ENCODE measurements around the gene COL5A3.
"Not testable (repeated sequence)": the region's sequence is repeated elsewhere in the genome, so short reads cannot be mapped to it uniquely, and the experiment has no call there.

The COL5A3 gene

DNA sequence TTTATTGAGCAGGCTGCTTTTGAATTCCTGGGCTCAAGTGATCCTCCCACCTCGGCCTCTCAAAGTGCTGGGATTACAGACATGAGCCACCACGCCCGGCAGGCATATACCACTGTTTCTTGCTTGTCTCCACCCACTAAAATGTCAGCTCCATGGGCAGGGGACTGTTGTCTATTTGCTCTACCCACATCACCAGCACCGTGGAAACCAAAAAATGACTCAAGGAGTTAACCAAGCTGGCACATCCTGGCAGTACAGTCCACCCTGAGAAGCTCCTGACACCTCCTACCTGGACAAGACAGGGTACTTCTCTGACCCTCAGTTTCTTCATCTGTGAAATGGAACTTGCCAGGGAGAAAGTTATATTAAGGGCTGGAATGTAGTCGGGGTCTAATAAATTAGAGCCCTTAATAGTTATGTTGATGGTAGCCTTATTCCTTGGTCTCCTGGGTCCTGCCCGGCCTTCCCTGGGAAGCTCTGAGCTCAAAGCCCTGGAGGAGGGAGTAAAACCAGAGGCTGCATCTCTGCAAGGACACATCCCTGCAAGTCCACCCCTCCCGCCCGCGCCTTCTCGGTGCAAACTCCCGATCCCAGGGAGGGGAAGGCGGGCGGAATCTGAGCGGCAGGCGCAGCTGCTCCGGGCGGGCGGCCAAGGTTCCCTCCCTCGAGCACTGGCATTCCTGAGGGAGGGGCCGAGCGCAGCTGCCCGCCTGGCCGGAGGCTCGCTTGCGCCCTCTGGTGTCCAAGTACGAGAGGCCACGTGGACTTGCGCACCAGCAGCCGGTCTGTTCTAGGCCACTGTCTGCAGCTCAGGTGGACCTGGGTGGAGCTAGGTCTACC is 17.1 kb upstream of the COL5A3 start:
- Histone ChIP-seq H3K9me3 (ENCODE audit: control insufficient read depth, low read length) (no peaks in the 10 kb centered on the region), H3K36me3 (ENCODE audit: control insufficient read depth, insufficient read depth, low read length) (no peaks in the 10 kb centered on the region), H3K4me3 (ENCODE audit: insufficient read depth, low read depth, low read length) (no peak overlapping the region), H3K27ac (ENCODE audit: insufficient read depth, low read depth, low read length, poor library complexity, severe bottlenecking) (no peak overlapping the region), H3K27me3 (ENCODE audit: control insufficient read depth, insufficient read depth, low read length, poor library complexity, severe bottlenecking) (no peaks in the 10 kb centered on the region), H3K4me1 (ENCODE audit: control insufficient read depth, insufficient read depth, low read length) (no peaks in the 10 kb centered on the region)
- 14% methylated on average over 29 of the region's 29 CpGs for WGBS, 2 experiments

GRCh38 chr19:10026744-10027143 is 16.4 kb upstream of the COL5A3 start:
- H3K9me3 ChIP-seq (ENCODE audit: control insufficient read depth, low read length), result no peaks in the 10 kb centered on the region
- WGBS, 2 experiments, result 91 to 93% methylated on average over 3 of the region's 3 CpGs
- H3K4me1 ChIP-seq (ENCODE audit: control insufficient read depth, insufficient read depth, low read length), result no peaks in the 10 kb centered on the region
- H3K27me3 ChIP-seq (ENCODE audit: control insufficient read depth, insufficient read depth, low read length, poor library complexity, severe bottlenecking), result no peaks in the 10 kb centered on the region
- no peak overlapping the region for H3K27ac ChIP-seq (ENCODE audit: insufficient read depth, low read depth, low read length, poor library complexity, severe bottlenecking)
- no peak overlapping the region for H3K4me3 ChIP-seq (ENCODE audit: insufficient read depth, low read depth, low read length)
- H3K36me3 ChIP-seq (ENCODE audit: control insufficient read depth, insufficient read depth, low read length), result no peaks in the 10 kb centered on the region

DNA sequence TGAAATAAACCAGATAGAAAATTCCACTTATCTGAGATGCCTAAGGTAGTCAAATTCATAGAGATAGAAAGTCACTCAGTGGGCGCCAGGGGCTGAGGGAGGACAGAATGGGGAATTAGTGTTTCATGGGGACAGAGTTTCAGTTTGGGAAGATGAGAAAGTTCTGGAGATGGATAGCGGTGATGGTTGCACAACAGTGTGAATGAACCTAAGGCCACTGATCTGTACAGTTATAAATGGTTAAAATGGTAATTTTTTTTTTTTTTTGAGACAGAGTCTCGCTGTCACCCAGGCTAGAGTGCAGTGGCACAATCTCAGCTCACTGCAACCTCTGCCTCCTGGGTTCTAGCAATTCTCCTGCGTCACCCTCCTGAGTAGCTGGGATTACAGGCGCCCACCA is 12.8 kb upstream of the COL5A3 start:
- not testable (repeated sequence) for H3K36me3 ChIP-seq (ENCODE audit: control insufficient read depth, insufficient read depth, low read length); H3K9me3 ChIP-seq (ENCODE audit: control insufficient read depth, low read length); H3K27me3 ChIP-seq (ENCODE audit: control insufficient read depth, insufficient read depth, low read length, poor library complexity, severe bottlenecking); H3K4me1 ChIP-seq (ENCODE audit: control insufficient read depth, insufficient read depth, low read length); H3K27ac ChIP-seq (ENCODE audit: insufficient read depth, low read depth, low read length, poor library complexity, severe bottlenecking); H3K4me3 ChIP-seq (ENCODE audit: insufficient read depth, low read depth, low read length)
- 90 to 97% methylated on average over 5 of the region's 5 CpGs for WGBS, 2 experiments

GRCh38 chr19:10021863-10022262 is 11.6 kb upstream of the COL5A3 start:
- Histone ChIP-seq H3K27ac (ENCODE audit: insufficient read depth, low read depth, low read length, poor library complexity, severe bottlenecking) (no peak overlapping the region), H3K36me3 (ENCODE audit: control insufficient read depth, insufficient read depth, low read length) (no peaks in the 10 kb centered on the region)
- 82 to 93% methylated on average over 2 of the region's 2 CpGs for WGBS, 2 experiments

GRCh38 chr19:10021446-10021845 is 11.1 kb upstream of the COL5A3 start:
- no peaks in the 10 kb centered on the region for H3K36me3 ChIP-seq (ENCODE audit: control insufficient read depth, insufficient read depth, low read length)
- H3K4me3 ChIP-seq (ENCODE audit: insufficient read depth, low read depth, low read length), result no peak overlapping the region
- H3K4me1 ChIP-seq (ENCODE audit: control insufficient read depth, insufficient read depth, low read length), result no peaks in the 10 kb centered on the region
- H3K9me3 ChIP-seq (ENCODE audit: control insufficient read depth, low read length), result no peaks in the 10 kb centered on the region
- H3K27ac ChIP-seq (ENCODE audit: insufficient read depth, low read depth, low read length, poor library complexity, severe bottlenecking), result no peak overlapping the region
- H3K27me3 ChIP-seq (ENCODE audit: control insufficient read depth, insufficient read depth, low read length, poor library complexity, severe bottlenecking), result no peaks in the 10 kb centered on the region
- WGBS, 2 experiments, result 93% methylated on average over 23 of the region's 23 CpGs

More at GRCh38 chr19:10021863-10022262, 11.6 kb upstream of the COL5A3 start:
- Histone ChIP-seq H3K4me3 (ENCODE audit: insufficient read depth, low read depth, low read length) (no peak overlapping the region), H3K27me3 (ENCODE audit: control insufficient read depth, insufficient read depth, low read length, poor library complexity, severe bottlenecking) (no peaks in the 10 kb centered on the region), H3K9me3 (ENCODE audit: control insufficient read depth, low read length) (no peaks in the 10 kb centered on the region), H3K4me1 (ENCODE audit: control insufficient read depth, insufficient read depth, low read length) (no peaks in the 10 kb centered on the region)

DNA sequence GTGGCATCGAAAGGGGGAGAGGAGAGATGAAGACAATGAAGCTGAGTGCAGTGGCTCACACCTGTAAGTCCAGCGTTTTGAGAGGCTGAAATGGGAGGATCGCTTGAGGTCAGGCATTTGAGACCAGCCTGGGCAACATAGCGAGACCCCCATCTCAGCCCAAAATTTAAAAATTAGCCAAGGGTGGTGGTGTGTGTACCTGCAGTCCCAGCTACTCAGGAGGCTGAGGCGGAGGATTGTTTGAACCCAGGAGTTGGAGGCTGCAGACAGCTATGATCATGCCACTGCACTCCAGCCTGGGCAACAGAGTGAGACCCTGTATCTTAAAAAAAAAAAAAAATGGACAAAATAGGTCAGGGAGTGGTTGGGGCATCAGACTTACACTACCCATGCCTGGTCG is 10.5 kb upstream of the COL5A3 start:
- WGBS, 2 experiments, result 83 to 91% methylated on average over 6 of the region's 6 CpGs
- Histone ChIP-seq H3K27me3 (ENCODE audit: control insufficient read depth, insufficient read depth, low read length, poor library complexity, severe bottlenecking) (no peaks in the 10 kb centered on the region), H3K9me3 (ENCODE audit: control insufficient read depth, low read length) (no peaks in the 10 kb centered on the region)

DNA sequence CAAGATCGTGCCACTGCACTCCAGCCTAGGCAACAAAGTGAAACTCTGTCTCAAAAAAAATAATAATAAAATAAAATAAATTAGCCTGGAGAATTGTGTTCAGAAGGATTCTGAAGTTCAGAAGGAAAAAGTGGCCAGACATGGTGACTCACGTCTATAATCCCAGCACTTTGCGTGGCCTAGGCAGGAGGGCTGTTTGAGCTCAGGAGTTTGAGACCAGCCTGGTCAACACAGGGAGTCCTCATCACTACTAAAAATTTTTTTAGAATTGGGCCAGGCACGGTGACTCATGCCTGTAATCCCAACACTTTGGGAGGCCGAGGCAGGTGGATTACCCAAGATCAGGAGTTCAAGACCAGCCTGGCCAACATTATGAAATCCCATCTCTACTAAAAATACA is 8.9 kb upstream of the COL5A3 start:
- 88 to 94% methylated on average over 4 to 5 of the region's 5 CpGs for WGBS, 2 experiments
- no peak overlapping the region for H3K4me3 ChIP-seq (ENCODE audit: insufficient read depth, low read depth, low read length)
- no peaks in the 10 kb centered on the region for H3K9me3 ChIP-seq (ENCODE audit: control insufficient read depth, low read length)
- H3K27ac ChIP-seq (ENCODE audit: insufficient read depth, low read depth, low read length, poor library complexity, severe bottlenecking), result no peak overlapping the region
- H3K36me3 ChIP-seq (ENCODE audit: control insufficient read depth, insufficient read depth, low read length), result no peaks in the 10 kb centered on the region
- H3K4me1 ChIP-seq (ENCODE audit: control insufficient read depth, insufficient read depth, low read length), result no peaks in the 10 kb centered on the region
- no peaks in the 10 kb centered on the region for H3K27me3 ChIP-seq (ENCODE audit: control insufficient read depth, insufficient read depth, low read length, poor library complexity, severe bottlenecking)

More for the DNA sequence above, 10.5 kb upstream of the COL5A3 start:
- no peaks in the 10 kb centered on the region for H3K4me1 ChIP-seq (ENCODE audit: control insufficient read depth, insufficient read depth, low read length)
- no peak overlapping the region for H3K4me3 ChIP-seq (ENCODE audit: insufficient read depth, low read depth, low read length)
- H3K27ac ChIP-seq (ENCODE audit: insufficient read depth, low read depth, low read length, poor library complexity, severe bottlenecking), result no peak overlapping the region
- H3K36me3 ChIP-seq (ENCODE audit: control insufficient read depth, insufficient read depth, low read length), result no peaks in the 10 kb centered on the region

- Histone ChIP-seq H3K4me3 (ENCODE audit: insufficient read depth, low read depth, low read length) (no peak overlapping the region), H3K4me1 (ENCODE audit: control insufficient read depth, insufficient read depth, low read length) (no peaks in the 10 kb centered on the region), H3K9me3 (ENCODE audit: control insufficient read depth, low read length) (no peaks in the 10 kb centered on the region), H3K36me3 (ENCODE audit: control insufficient read depth, insufficient read depth, low read length) (no peaks in the 10 kb centered on the region), H3K27me3 (ENCODE audit: control insufficient read depth, insufficient read depth, low read length, poor library complexity, severe bottlenecking) (peaks cover 4% of the 10 kb centered on the region), H3K27ac (ENCODE audit: insufficient read depth, low read depth, low read length, poor library complexity, severe bottlenecking) (no peak overlapping the region)
- 88 to 89% methylated on average over 9 of the region's 9 CpGs for WGBS, 2 experiments
These were observed 8.5 kb upstream of the COL5A3 start for GRCh38 chr19:10018786-10019185.

DNA sequence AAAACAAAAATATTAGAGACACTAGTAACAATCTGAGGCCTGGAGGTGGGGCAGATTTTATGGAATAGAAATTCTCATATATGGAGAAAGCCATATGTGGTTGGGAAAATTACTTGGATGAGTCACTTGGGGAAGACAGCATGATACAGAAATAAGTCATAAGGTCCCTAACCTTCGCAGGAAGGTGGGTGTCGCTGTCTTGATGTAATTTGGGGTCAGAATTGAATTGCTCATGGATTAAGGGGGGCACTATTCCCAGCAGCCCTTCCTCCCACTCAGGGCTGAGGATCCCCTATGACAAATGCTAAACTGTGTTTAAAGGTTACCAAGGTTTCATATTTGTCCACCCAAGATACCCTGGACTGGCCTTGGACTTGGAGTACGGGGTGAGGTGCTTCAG is 8.0 kb upstream of the COL5A3 start:
- H3K27me3 ChIP-seq (ENCODE audit: control insufficient read depth, insufficient read depth, low read length, poor library complexity, severe bottlenecking), result peaks cover 4% of the 10 kb centered on the region
- H3K9me3 ChIP-seq (ENCODE audit: control insufficient read depth, low read length), result no peaks in the 10 kb centered on the region
- no peaks in the 10 kb centered on the region for H3K4me1 ChIP-seq (ENCODE audit: control insufficient read depth, insufficient read depth, low read length)
- H3K27ac ChIP-seq (ENCODE audit: insufficient read depth, low read depth, low read length, poor library complexity, severe bottlenecking), result no peak overlapping the region
- 88 to 94% methylated on average over 3 of the region's 3 CpGs for WGBS, 2 experiments
- no peaks in the 10 kb centered on the region for H3K36me3 ChIP-seq (ENCODE audit: control insufficient read depth, insufficient read depth, low read length)
- no peak overlapping the region for H3K4me3 ChIP-seq (ENCODE audit: insufficient read depth, low read depth, low read length)

DNA sequence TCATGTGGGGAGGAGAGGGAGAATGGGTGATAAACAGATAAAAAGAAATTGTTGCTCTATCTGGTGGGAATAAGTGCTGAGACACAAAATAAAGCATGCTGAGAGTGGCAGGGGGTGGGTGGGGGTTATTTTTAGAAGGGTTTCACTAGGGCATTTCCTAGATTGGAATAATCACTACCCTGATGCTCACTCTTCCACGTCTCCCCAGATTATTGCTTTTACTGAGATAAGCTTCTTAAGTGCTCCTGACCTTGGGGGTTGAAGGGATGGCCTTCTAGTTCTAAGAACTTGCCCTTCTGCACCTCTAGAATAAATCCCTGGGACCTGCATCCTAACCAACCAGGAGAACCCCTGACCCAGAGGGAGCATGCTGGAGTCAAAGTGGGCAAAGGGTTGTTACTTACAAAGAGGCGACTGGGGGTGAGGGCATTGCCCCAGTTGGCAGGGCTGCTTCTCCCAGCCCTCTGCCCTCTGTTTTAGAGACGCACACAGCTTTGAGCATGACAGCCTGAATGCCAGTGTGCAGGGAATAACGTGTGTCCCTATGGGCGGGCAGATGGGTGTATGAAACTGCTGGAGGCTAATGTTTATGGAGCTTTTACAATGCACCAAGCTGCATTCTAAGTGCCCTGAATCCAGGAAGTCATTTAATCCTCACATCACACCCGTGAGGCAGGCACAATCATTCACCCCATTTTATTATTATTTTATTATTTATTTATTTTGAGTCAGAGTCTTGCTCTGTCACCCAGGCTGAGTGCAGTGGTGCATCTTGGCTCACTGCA is 3.7 kb upstream of the COL5A3 start:
- WGBS, 2 experiments, result 71 to 78% methylated on average over 5 to 6 of the region's 6 CpGs
- peaks cover 40% of the 10 kb centered on the region for H3K27me3 ChIP-seq (ENCODE audit: control insufficient read depth, insufficient read depth, low read length, poor library complexity, severe bottlenecking)

More for the DNA sequence above, 3.7 kb upstream of the COL5A3 start:
- H3K4me3 ChIP-seq (ENCODE audit: insufficient read depth, low read depth, low read length), result no peak overlapping the region
- H3K27ac ChIP-seq (ENCODE audit: insufficient read depth, low read depth, low read length, poor library complexity, severe bottlenecking), result no peak overlapping the region
- H3K4me1 ChIP-seq (ENCODE audit: control insufficient read depth, insufficient read depth, low read length), result peaks cover 5% of the 10 kb centered on the region
- no peaks in the 10 kb centered on the region for H3K36me3 ChIP-seq (ENCODE audit: control insufficient read depth, insufficient read depth, low read length)
- H3K9me3 ChIP-seq (ENCODE audit: control insufficient read depth, low read length), result no peaks in the 10 kb centered on the region
